SK-N-SH (cell line): ENCODE measurements around the gene OLR1. TPM values are rescaled to one million over a fixed set of nuclear protein-coding genes. Genes with fewer than 3 reads are reported as not detected.

Experiments used
- CTCF ChIA-PET: fragments of 300-600, 350-600 bp; formaldehyde crosslinking; extraction: SDS; loops from one replicate; lab custom pipeline; 2021; lab: Yijun Ruan, JAX
- POLR2A ChIA-PET: fragments of 350-600 bp; sonication (Branson Sonifier 250); formaldehyde crosslinking; extraction: SDS; loops from one replicate; lab custom pipeline; 2020; ENCODE audit warnings: antibody characterized with exemption, inconsistent platforms; lab: Yijun Ruan, JAX
- DNase-seq: peaks from one replicate; pipeline ENCODE4 v3.0.0; 2012
- H2AFZ ChIP-seq: fragments of 200-600 bp; sonication (generic); 2 replicates; pipeline ENCODE4 v1.8.1; 2016; ENCODE audit warnings: antibody characterized with exemption, mild to moderate bottlenecking, low read depth
- H3F3A ChIP-seq: fragments of 200-600 bp; sonication (generic); replicated peaks from 2 replicates; pipeline ENCODE3; 2016; ENCODE audit warnings: antibody characterized with exemption, mild to moderate bottlenecking; ENCODE audit not compliant: insufficient read depth
- H3K27ac ChIP-seq, 2 experiments: fragments of 200-500 bp in 1 of 2; fragments of 200-600 bp in 1 of 2; sonication (Bioruptor generic) in 1 of 2; sonication (generic), shearing (Covaris generic) in 1 of 2; 2 replicates each; pipeline versions ENCODE4 v1.5.1 to v1.6.1; 2014 to 2016; ENCODE audit warnings: low read depth in 2 of 2, inconsistent platforms in 1 of 2, low read length in 1 of 2, mild to moderate bottlenecking in 1 of 2, mixed read lengths in 1 of 2
- H3K27me3 ChIP-seq: fragments of 200-600 bp; sonication (generic), shearing (Covaris generic); 2 replicates; pipeline ENCODE4 v1.6.1; 2016; ENCODE audit warnings: mixed run types; ENCODE audit not compliant: insufficient read depth
- H3K36me3 ChIP-seq, 2 experiments: fragments of 200-500 bp in 1 of 2; fragments of 200-600 bp in 1 of 2; sonication (Bioruptor generic) in 1 of 2; sonication (generic) in 1 of 2; replicated peaks in 1 of 2; 2 replicates each; pipeline versions ENCODE3 to v1.5.1; 2014 to 2016; ENCODE audit warnings: low read length in 1 of 2, mild to moderate bottlenecking in 1 of 2; ENCODE audit not compliant: insufficient read depth in 2 of 2, control insufficient read depth in 1 of 2
- H3K4me1 ChIP-seq, 2 experiments: fragments of 200-500 bp in 1 of 2; fragments of 200-600 bp in 1 of 2; sonication (Bioruptor generic) in 1 of 2; sonication (generic), shearing (Covaris generic) in 1 of 2; 2 replicates each; pipeline versions ENCODE4 v1.5.1 to v1.6.1; 2014 to 2016; ENCODE audit warnings: low read depth in 1 of 2, low read length in 1 of 2, mixed run types in 1 of 2; ENCODE audit not compliant: insufficient read depth in 2 of 2, control insufficient read depth in 1 of 2
- H3K4me2 ChIP-seq: fragments of 200-600 bp; sonication (generic), shearing (Covaris generic); 2 replicates; pipeline ENCODE4 v1.6.1; 2017; ENCODE audit warnings: mixed run types
- H3K4me3 ChIP-seq, 2 experiments: fragments of 200-500 bp in 1 of 2; fragments of 200-600 bp in 1 of 2; sonication (Bioruptor generic) in 1 of 2; sonication (generic), shearing (Covaris generic) in 1 of 2; 2 replicates each; pipeline versions ENCODE4 v1.5.1 to v1.8.1; 2014 to 2016; ENCODE audit warnings: low read depth in 2 of 2, inconsistent platforms in 1 of 2, low read length in 1 of 2, mild to moderate bottlenecking in 1 of 2, mixed read lengths in 1 of 2, moderate library complexity in 1 of 2
- H3K79me2 ChIP-seq: fragments of 200-600 bp; sonication (generic); 2 replicates; pipeline ENCODE4 v1.8.1; 2017; ENCODE audit warnings: mild to moderate bottlenecking; ENCODE audit not compliant: insufficient read depth
- H3K9ac ChIP-seq: fragments of 200-600 bp; sonication (generic); 2 replicates; pipeline ENCODE4 v1.6.1; 2017; ENCODE audit warnings: mixed run types
- H3K9me2 ChIP-seq: fragments of 200-600 bp; sonication (generic); 2 replicates; pipeline ENCODE4 v1.6.1; 2017; ENCODE audit warnings: mixed run types
- H3K9me3 ChIP-seq: fragments of 200-600 bp; sonication (generic); 2 replicates; pipeline ENCODE4 v1.6.1; 2017; ENCODE audit warnings: mixed run types, mild to moderate bottlenecking, moderate library complexity
- H4K20me1 ChIP-seq: fragments of 200-600 bp; sonication (generic); 2 replicates; pipeline ENCODE4 v1.6.1; 2017; ENCODE audit warnings: mild to moderate bottlenecking, mixed run types; ENCODE audit not compliant: insufficient read depth
- FOSL2 ChIP-seq: IDR thresholded peaks from 2 replicates; pipeline ENCODE4 v1.4.0; 2012; ENCODE audit warnings: low read depth, mild to moderate bottlenecking, moderate library complexity, borderline replicate concordance
- NFIC ChIP-seq: IDR thresholded peaks from 2 replicates; pipeline ENCODE4 v1.4.0; 2012; ENCODE audit warnings: borderline replicate concordance
- NRF1 ChIP-seq: IDR thresholded peaks from 2 replicates; pipeline ENCODE4 v1.6.1; 2012; ENCODE audit warnings: low read depth, mild to moderate bottlenecking, low read length
- POLR2AphosphoS5 ChIP-seq: IDR thresholded peaks from 2 replicates; pipeline ENCODE4 v1.6.1; 2012; ENCODE audit warnings: low read depth, low read length
- RFX5 ChIP-seq: IDR thresholded peaks from 2 replicates; pipeline ENCODE4 v1.6.1; 2012; ENCODE audit warnings: mild to moderate bottlenecking, improper control_type of control experiment, low read length
- SIN3A ChIP-seq: IDR thresholded peaks from 2 replicates; pipeline ENCODE4 v1.6.1; 2012; ENCODE audit warnings: low read depth, mild to moderate bottlenecking, low read length, moderate library complexity, borderline replicate concordance
- TAF1 ChIP-seq: IDR thresholded peaks from 2 replicates; pipeline ENCODE4 v1.6.1; 2012; ENCODE audit warnings: low read depth, mild to moderate bottlenecking, low read length, moderate library complexity, borderline replicate concordance
- TEAD4 ChIP-seq: IDR thresholded peaks from 2 replicates; pipeline ENCODE4 v1.4.0; 2012; ENCODE audit warnings: mild to moderate bottlenecking, borderline replicate concordance; ENCODE audit not compliant: insufficient read depth
- WGBS: methylation state at CpG from one replicate; pipeline ENCODE4 v1.1.6; 2017; ENCODE audit warnings: low lambda C conversion rate; 5-methylcytosine and 5-hydroxymethylcytosine counted together
- polyA plus RNA-seq, 3 experiments: library from polyadenylated mRNA; depleted of rRNA; stranded (reverse); fragments of >200 nt; gene quantifications; 2 replicates each; pipeline ENCODE4 v1.2.3, GENCODE V29; 2012
- TF ChIP-seq, protein P1 (sequence below): IDR thresholded peaks from 2 replicates; pipeline ENCODE4 v1.4.0; 2012; ENCODE audit warnings: low read depth, borderline replicate concordance
- TF ChIP-seq, protein P2 (sequence below): fragments of 200-600 bp; sonication (generic); IDR thresholded peaks from 2 replicates; pipeline ENCODE4 v1.6.1; 2017; ENCODE audit warnings: antibody characterized with exemption, mild to moderate bottlenecking, moderate library complexity
- TF ChIP-seq, protein P3 (sequence below): IDR thresholded peaks from 2 replicates; pipeline ENCODE4 v1.4.0; 2012; ENCODE audit warnings: low read depth, borderline replicate concordance
- TF ChIP-seq, protein P4 (sequence below): IDR thresholded peaks from 2 replicates; pipeline ENCODE4 v1.6.1; 2012; ENCODE audit warnings: mild to moderate bottlenecking, low read depth, low read length, moderate library complexity

OLR1 gene
- polyA plus RNA-seq, 1 of the 3 experiments (the other 2 are of a cell fraction) = not detected

DNA sequence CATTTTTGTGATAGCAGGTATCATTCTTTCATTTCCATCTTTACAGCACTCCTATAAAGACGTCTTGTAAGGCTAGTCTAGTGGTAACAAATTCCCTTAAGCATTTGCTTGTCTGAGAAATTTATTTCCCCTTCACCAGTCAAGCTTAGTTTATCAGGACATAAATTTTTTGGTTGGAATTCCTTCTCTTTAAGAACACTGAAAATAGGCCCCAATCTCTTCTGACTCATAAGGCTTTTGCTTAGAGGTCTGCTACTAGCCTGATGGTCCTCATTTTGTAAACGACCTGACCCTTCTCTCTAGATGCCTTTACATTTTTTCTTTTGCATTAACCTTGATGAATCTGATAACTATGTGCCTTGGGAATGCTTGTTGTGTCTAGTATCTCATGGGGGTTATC, 20.3 kb downstream of the OLR1 start:
- no peaks in the 10 kb centered on the region for H3K9me3 ChIP-seq
- WGBS = 4% methylated on average over 2 of the region's 2 CpGs
- no peak overlapping the region for H3K9ac ChIP-seq
- DNase-seq = no peak
- H3K4me1 ChIP-seq = peaks cover 0 to 2% of the 10 kb centered on the region in 2 experiments; a peak in 1 of 4 replicates
- H3K4me2 ChIP-seq = no peak overlapping the region
- ChIA-PET CTCF (interaction anchor here (1.0 to 5.0 kb wide), 4 partner anchors 9 to 403 kb away, joined by 3 to 48 read pairs (median 16); no protein-coding TSS in a partner anchor), POLR2A (no interaction called here)
- H3K27me3 ChIP-seq = peaks cover 8% of the 10 kb centered on the region; the same call in 1 of the 2 replicates
- H3K36me3 ChIP-seq = no peaks in the 10 kb centered on the region
- no peaks in the 10 kb centered on the region for H3K79me2 ChIP-seq
- H3K9me2 ChIP-seq = no peaks in the 10 kb centered on the region
- H2AFZ ChIP-seq = no peak overlapping the region
- TF ChIP-seq TEAD4 = no peak
- TF ChIP-seq, protein P1, sequence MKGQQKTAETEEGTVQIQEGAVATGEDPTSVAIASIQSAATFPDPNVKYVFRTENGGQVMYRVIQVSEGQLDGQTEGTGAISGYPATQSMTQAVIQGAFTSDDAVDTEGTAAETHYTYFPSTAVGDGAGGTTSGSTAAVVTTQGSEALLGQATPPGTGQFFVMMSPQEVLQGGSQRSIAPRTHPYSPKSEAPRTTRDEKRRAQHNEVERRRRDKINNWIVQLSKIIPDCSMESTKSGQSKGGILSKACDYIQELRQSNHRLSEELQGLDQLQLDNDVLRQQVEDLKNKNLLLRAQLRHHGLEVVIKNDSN = no peak
- TF ChIP-seq, protein P2, sequence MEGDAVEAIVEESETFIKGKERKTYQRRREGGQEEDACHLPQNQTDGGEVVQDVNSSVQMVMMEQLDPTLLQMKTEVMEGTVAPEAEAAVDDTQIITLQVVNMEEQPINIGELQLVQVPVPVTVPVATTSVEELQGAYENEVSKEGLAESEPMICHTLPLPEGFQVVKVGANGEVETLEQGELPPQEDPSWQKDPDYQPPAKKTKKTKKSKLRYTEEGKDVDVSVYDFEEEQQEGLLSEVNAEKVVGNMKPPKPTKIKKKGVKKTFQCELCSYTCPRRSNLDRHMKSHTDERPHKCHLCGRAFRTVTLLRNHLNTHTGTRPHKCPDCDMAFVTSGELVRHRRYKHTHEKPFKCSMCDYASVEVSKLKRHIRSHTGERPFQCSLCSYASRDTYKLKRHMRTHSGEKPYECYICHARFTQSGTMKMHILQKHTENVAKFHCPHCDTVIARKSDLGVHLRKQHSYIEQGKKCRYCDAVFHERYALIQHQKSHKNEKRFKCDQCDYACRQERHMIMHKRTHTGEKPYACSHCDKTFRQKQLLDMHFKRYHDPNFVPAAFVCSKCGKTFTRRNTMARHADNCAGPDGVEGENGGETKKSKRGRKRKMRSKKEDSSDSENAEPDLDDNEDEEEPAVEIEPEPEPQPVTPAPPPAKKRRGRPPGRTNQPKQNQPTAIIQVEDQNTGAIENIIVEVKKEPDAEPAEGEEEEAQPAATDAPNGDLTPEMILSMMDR = no peak
- no peak for TF ChIP-seq POLR2AphosphoS5
- TF ChIP-seq FOSL2 = no peak
- TF ChIP-seq NRF1 = no peak
- no peak for TF ChIP-seq SIN3A
- TF ChIP-seq NFIC = no peak
- no peaks in the 10 kb centered on the region for H3F3A ChIP-seq
- H4K20me1 ChIP-seq = no peaks in the 10 kb centered on the region
- no peak overlapping the region for H3K4me3 ChIP-seq
- no peak overlapping the region for H3K27ac ChIP-seq

DNA sequence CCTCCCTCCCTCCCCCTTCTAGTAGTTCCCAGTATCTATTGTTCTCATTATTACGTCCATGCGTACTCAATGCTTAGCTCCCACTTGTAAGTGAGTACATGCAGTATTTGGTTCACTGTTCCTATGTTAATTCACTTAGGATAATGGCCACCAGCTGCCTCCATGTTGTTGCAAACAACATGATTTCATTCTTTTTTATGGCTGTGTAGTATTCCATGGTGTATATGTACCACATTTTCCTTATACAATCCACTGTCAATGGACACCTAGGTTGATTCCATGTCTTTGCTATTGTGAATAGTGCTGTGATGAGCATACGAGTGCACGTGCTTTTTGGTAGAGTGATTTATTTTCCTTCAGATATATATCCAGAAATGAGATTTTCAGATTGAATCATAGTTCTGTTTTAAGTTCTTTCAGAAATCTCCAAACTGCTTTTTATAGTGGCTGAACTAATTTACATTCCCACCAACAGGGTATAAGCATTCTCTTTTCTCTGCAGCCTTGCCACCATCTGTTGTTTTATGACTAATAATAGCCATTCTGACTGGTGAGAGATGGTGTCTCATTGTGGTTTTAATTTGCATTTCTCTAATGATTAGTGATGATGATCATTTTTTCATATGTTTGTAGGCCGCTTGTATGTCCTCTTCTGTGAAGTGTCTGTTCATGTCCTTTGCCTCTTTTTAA, 24.1 kb downstream of the OLR1 start:
- Histone ChIP-seq H3K4me1 (no peaks in the 10 kb centered on the region), H3K4me2 (no peak overlapping the region), H3K9ac (no peak overlapping the region), H3K4me3 (no peak overlapping the region), H2AFZ (no peak overlapping the region), H3F3A (no peaks in the 10 kb centered on the region), H3K27me3 (peaks cover 5% of the 10 kb centered on the region; the same call in 1 of the 2 replicates), H4K20me1 (no peaks in the 10 kb centered on the region), H3K9me3 (no peaks in the 10 kb centered on the region), H3K27ac (no peak overlapping the region), H3K79me2 (no peaks in the 10 kb centered on the region), H3K36me3 (no peaks in the 10 kb centered on the region), H3K9me2 (no peaks in the 10 kb centered on the region)
- POLR2A ChIA-PET = no interaction called here
- no peak for DNase-seq
- CTCF ChIA-PET = interaction anchor here (1.5 kb wide), 1 partner anchor 397 kb away, joined by 5 read pairs; no protein-coding TSS in a partner anchor
- WGBS = 30% methylated on average over 5 of the region's 5 CpGs
- TF ChIP-seq RFX5 (no peak), TEAD4 (no peak), POLR2AphosphoS5 (no peak), FOSL2 (no peak), TAF1 (no peak)
- TF ChIP-seq, protein P2 = no peak
- TF ChIP-seq, protein P1 = no peak
- TF ChIP-seq, protein P3, sequence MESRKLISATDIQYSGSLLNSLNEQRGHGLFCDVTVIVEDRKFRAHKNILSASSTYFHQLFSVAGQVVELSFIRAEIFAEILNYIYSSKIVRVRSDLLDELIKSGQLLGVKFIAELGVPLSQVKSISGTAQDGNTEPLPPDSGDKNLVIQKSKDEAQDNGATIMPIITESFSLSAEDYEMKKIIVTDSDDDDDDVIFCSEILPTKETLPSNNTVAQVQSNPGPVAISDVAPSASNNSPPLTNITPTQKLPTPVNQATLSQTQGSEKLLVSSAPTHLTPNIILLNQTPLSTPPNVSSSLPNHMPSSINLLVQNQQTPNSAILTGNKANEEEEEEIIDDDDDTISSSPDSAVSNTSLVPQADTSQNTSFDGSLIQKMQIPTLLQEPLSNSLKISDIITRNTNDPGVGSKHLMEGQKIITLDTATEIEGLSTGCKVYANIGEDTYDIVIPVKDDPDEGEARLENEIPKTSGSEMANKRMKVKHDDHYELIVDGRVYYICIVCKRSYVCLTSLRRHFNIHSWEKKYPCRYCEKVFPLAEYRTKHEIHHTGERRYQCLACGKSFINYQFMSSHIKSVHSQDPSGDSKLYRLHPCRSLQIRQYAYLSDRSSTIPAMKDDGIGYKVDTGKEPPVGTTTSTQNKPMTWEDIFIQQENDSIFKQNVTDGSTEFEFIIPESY = no peak
- TF ChIP-seq, protein P4, sequence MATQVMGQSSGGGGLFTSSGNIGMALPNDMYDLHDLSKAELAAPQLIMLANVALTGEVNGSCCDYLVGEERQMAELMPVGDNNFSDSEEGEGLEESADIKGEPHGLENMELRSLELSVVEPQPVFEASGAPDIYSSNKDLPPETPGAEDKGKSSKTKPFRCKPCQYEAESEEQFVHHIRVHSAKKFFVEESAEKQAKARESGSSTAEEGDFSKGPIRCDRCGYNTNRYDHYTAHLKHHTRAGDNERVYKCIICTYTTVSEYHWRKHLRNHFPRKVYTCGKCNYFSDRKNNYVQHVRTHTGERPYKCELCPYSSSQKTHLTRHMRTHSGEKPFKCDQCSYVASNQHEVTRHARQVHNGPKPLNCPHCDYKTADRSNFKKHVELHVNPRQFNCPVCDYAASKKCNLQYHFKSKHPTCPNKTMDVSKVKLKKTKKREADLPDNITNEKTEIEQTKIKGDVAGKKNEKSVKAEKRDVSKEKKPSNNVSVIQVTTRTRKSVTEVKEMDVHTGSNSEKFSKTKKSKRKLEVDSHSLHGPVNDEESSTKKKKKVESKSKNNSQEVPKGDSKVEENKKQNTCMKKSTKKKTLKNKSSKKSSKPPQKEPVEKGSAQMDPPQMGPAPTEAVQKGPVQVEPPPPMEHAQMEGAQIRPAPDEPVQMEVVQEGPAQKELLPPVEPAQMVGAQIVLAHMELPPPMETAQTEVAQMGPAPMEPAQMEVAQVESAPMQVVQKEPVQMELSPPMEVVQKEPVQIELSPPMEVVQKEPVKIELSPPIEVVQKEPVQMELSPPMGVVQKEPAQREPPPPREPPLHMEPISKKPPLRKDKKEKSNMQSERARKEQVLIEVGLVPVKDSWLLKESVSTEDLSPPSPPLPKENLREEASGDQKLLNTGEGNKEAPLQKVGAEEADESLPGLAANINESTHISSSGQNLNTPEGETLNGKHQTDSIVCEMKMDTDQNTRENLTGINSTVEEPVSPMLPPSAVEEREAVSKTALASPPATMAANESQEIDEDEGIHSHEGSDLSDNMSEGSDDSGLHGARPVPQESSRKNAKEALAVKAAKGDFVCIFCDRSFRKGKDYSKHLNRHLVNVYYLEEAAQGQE = no peak
